HepG2 (cell line): ENCODE data around the gene ISOC2. TPM values are rescaled to one million over a fixed set of nuclear protein-coding genes. Genes with fewer than 3 reads are reported as not detected.

Source experiments
- AGO2 ChIP-seq: fragments of 200-400 bp; formaldehyde crosslinking; optimal IDR thresholded peaks from 2 replicates; pipeline ENCODE3; 2017; ENCODE audit warnings: mild to moderate bottlenecking, low read depth, low read length, moderate library complexity
- ASH2L ChIP-seq: fragments of 300-600, 200-600 bp; sonication (generic); IDR thresholded peaks from 2 replicates; pipeline ENCODE4 v1.7.0; 2017; ENCODE audit warnings: low read depth, mild to moderate bottlenecking, moderate library complexity, mixed read lengths, low read length; ENCODE audit not compliant: insufficient read length
- BHLHE40 ChIP-seq: IDR thresholded peaks from 2 replicates; pipeline ENCODE4 v1.6.1; 2011; ENCODE audit warnings: low read length, improper control_type of control experiment
- CCDC6 ChIP-seq: sonication (generic); formaldehyde crosslinking; IDR thresholded peaks from 2 replicates; pipeline ENCODE4 v1.8.1; 2022; ENCODE audit warnings: mild to moderate bottlenecking, missing genetic modification reagents, moderate library complexity
- CREB1 ChIP-seq, 2 experiments: fragments of 450-650 bp in 1 of 2; IDR thresholded peaks; 2 replicates each; pipeline ENCODE4 v1.6.1; 2016 to 2017; ENCODE audit warnings: control low read depth in 1 of 2, mild to moderate bottlenecking in 1 of 2, missing compliant biosample characterization in 1 of 2, missing genetic modification characterization in 1 of 2
- ELF4 ChIP-seq: sonication (generic); formaldehyde crosslinking; IDR thresholded peaks from 2 replicates; pipeline ENCODE4 v1.5.0; 2020; ENCODE audit warnings: missing genetic modification reagents, mild to moderate bottlenecking, moderate library complexity, borderline replicate concordance
- IRX3 ChIP-seq: sonication (generic); formaldehyde crosslinking; IDR thresholded peaks from 2 replicates; pipeline ENCODE4 v1.8.1; 2023; ENCODE audit warnings: mild to moderate bottlenecking, low read depth, missing genetic modification reagents, borderline replicate concordance
- JDP2 ChIP-seq: sonication (generic); formaldehyde crosslinking; IDR thresholded peaks from 2 replicates; pipeline ENCODE4 v1.8.1; 2022; ENCODE audit warnings: missing genetic modification reagents, borderline replicate concordance
- KLF13 ChIP-seq: sonication (generic); formaldehyde crosslinking; IDR thresholded peaks from 2 replicates; pipeline ENCODE4 v1.4.0; 2020; ENCODE audit warnings: mild to moderate bottlenecking, missing genetic modification reagents
- KMT2A ChIP-seq: sonication (generic); formaldehyde crosslinking; IDR thresholded peaks from 2 replicates; pipeline ENCODE4 v1.4.0; 2020; ENCODE audit warnings: missing genetic modification reagents
- MBD4 ChIP-seq: IDR thresholded peaks from 2 replicates; pipeline ENCODE4 v1.6.1; 2012; ENCODE audit warnings: low read length, inconsistent platforms, borderline replicate concordance
- MLX ChIP-seq: IDR thresholded peaks from 2 replicates; pipeline ENCODE4 v1.6.1; 2016
- RFX1 ChIP-seq: fragments of 450-650 bp; IDR thresholded peaks from 2 replicates; pipeline ENCODE4 v1.6.1; 2017
- SIN3A ChIP-seq: IDR thresholded peaks from 2 replicates; pipeline ENCODE4 v1.6.1; 2011; ENCODE audit warnings: low read depth, mild to moderate bottlenecking, control low read depth, low read length, borderline replicate concordance
- SMAD3 ChIP-seq: sonication (generic); formaldehyde crosslinking; IDR thresholded peaks from 2 replicates; pipeline ENCODE4 v1.4.0; 2020; ENCODE audit warnings: missing genetic modification reagents
- TFDP2 ChIP-seq: sonication (generic); formaldehyde crosslinking; IDR thresholded peaks from 2 replicates; pipeline ENCODE4 v1.4.0; 2020; ENCODE audit warnings: missing genetic modification reagents
- ZBTB34 ChIP-seq: sonication (generic); formaldehyde crosslinking; IDR thresholded peaks from 2 replicates; pipeline ENCODE4 v1.8.0; 2022; ENCODE audit warnings: mild to moderate bottlenecking, missing genetic modification reagents
- ZNF280B ChIP-seq: sonication (generic); formaldehyde crosslinking; IDR thresholded peaks from 2 replicates; pipeline ENCODE4 v1.5.0; 2020; ENCODE audit warnings: missing genetic modification reagents, mild to moderate bottlenecking, borderline replicate concordance
- ZNF782 ChIP-seq: sonication (generic); formaldehyde crosslinking; IDR thresholded peaks from 2 replicates; pipeline ENCODE4 v1.4.0; 2020; ENCODE audit warnings: missing genetic modification reagents, mild to moderate bottlenecking, borderline replicate concordance
- ZNF879 ChIP-seq: sonication (generic); formaldehyde crosslinking; IDR thresholded peaks from 2 replicates; pipeline ENCODE4 v1.8.1; 2023; ENCODE audit warnings: missing genetic modification reagents
- ZSCAN22 ChIP-seq: sonication (generic); formaldehyde crosslinking; IDR thresholded peaks from 2 replicates; pipeline ENCODE4 v1.4.0; 2020; ENCODE audit warnings: mild to moderate bottlenecking, missing genetic modification reagents
- ZSCAN31 ChIP-seq: sonication (generic); formaldehyde crosslinking; IDR thresholded peaks from 2 replicates; pipeline ENCODE4 v1.5.0; 2020; ENCODE audit warnings: low read depth, mild to moderate bottlenecking, missing genetic modification reagents
- ZUFSP ChIP-seq: sonication (generic); formaldehyde crosslinking; IDR thresholded peaks from 2 replicates; pipeline ENCODE4 v1.9.0; 2021; ENCODE audit warnings: missing genetic modification reagents, mild to moderate bottlenecking, borderline replicate concordance
- polyA plus RNA-seq, 8 experiments: library from polyadenylated mRNA; depleted of rRNA in 3 of 8; stranded (reverse) in 7 of 8; unstranded in 1 of 8; fragments of >200 nt; fragmentation: Illumina TruSeq in 4 of 8; extraction: Trizol in 4 of 8; gene quantifications; 2 replicates each; pipeline versions ENCODE4 v1.2.1 to v1.2.3, GENCODE V29; 2011 to 2016; ENCODE audit warnings: low read depth in 4 of 8, missing spikeins in 1 of 8, mixed read lengths in 1 of 8; ENCODE audit not compliant: insufficient read depth in 1 of 8
- total RNA-seq, 5 experiments: library from RNA; depleted of rRNA; stranded (reverse); fragments of >200 nt; fragmentation: Illumina TruSeq; extraction: Trizol; gene quantifications; 2 replicates each; pipeline ENCODE4 v1.2.3, GENCODE V29; 2016; ENCODE audit warnings: low read depth in 1 of 5

Gene ISOC2
- total and polyA plus RNA-seq, 2 of the 13 experiments (the other 11 are each of a cell fraction or from before 2014, with no cell fraction given) = 76.8 to 105 TPM

GRCh38 chr19:55407800-55408532, 53.5 kb downstream of the ISOC2 start (continued):
- TF ChIP-seq ZNF280B (CRISPR knock-in tag) (0 out of 2 replicates have a peak, but pooled peaks have one; percentile 46), AGO2 (no peak), KLF13 (no peak), JDP2 (CRISPR knock-in tag) (no peak), ZUFSP (CRISPR knock-in tag) (no peak), ASH2L (peak; percentile 51), RFX1 (no peak), SIN3A (no peak), KMT2A (CRISPR knock-in tag) (no peak), ZSCAN31 (CRISPR knock-in tag) (no peak), CREB1 (IDR thresholded peaks at IDR 0.05) (peak; percentile 98), CREB1 (CRISPR knock-in tag; IDR thresholded peaks at IDR 0.05) (peak; percentile 94), ZNF879 (CRISPR knock-in tag) (no peak), ZSCAN22 (CRISPR knock-in tag) (no peak; the same call in 1 of the 2 replicates), IRX3 (CRISPR knock-in tag) (no peak), SMAD3 (CRISPR knock-in tag) (0 out of 2 replicates have a peak, but pooled peaks have one; percentile 42), MBD4 (no peak), BHLHE40 (peak; percentile 80), CCDC6 (peak; percentile 93), ZNF782 (CRISPR knock-in tag) (peak; percentile 71; the same call in 1 of the 2 replicates), TFDP2 (CRISPR knock-in tag) (peak; percentile 86), MLX (CRISPR knock-in tag) (no peak), ELF4 (CRISPR knock-in tag) (no peak), ZBTB34 (no peak)
